Gastrocnemius medialis (tissue), 4 donors: ENCODE results near the gene LONRF2.

Source experiments
- CTCF ChIP-seq, 5 experiments: fragments of 450-650 bp in 3 of 5; fragments of 200-600 bp in 2 of 5; sonication (generic) in 2 of 5; IDR thresholded peaks in 4 of 5; conservative IDR thresholded peaks in 1 of 5; 1 replicate in 4 of 5; 2 replicates in 1 of 5; pipeline ENCODE4 v1.5.1; 2016 to 2019; ENCODE audit warnings: antibody characterized with exemption in 5 of 5, mild to moderate bottlenecking in 3 of 5, moderate library complexity in 3 of 5
- POLR2A ChIP-seq, 2 donors: fragments of 450-650 bp; IDR thresholded peaks; one replicate each; pipeline ENCODE4 v1.6.1; 2017; ENCODE audit warnings: antibody characterized with exemption in 2 of 2, mild to moderate bottlenecking in 2 of 2, moderate library complexity in 2 of 2

GRCh38 chr2:100367163-100367562 is 44.9 kb upstream of the LONRF2 start:
- TF ChIP-seq POLR2A (IDR thresholded peaks at IDR 0.05) (no peak), CTCF (IDR thresholded peaks at IDR 0.05 in 4 of 5, conservative IDR thresholded peaks at IDR 0.05 in 1 of 5) (no peak)
